ENCODE data around the gene RILP. TPM values are rescaled to one million over a fixed set of nuclear protein-coding genes. Genes with fewer than 3 reads are reported as not detected.
A peak's percentile ranks its signal among the peaks of the same experiment; 100 is the strongest.

Gene RILP
- total and polyA plus RNA-seq, 10 of the 15 experiments (the other 5 are each of a cell fraction or from before 2014, with no cell fraction given): 0.60 to 6.1 (median 3.3) TPM; not detected in 1

GRCh38 chr17:1627182-1627981 lies 22.3 kb downstream of the RILP start:
- ATAC-seq (peak; percentile 12), DNase-seq (ENCODE audit: low read depth, low spot score) (no peak), FAIRE-seq (peak; percentile 78)
- ChIA-PET CTCF (interaction anchor here (0.6 to 9.9 kb wide), 11 partner anchors 11 to 261 kb away, joined by 3 to 380 read pairs (median 9); partner anchors contain the start of genes INPP5K and RILP), SMC1A (ENCODE audit: uncharacterized antibody, unreplicated experiment) (interaction anchor here (0.7 to 5.4 kb wide), 9 partner anchors 20 to 174 kb away, joined by 3 to 107 read pairs (median 10); partner anchors contain the start of gene INPP5K), RAD21 (ENCODE audit: unreplicated experiment) (interaction anchor here (0.6 to 10.0 kb wide), 10 partner anchors 9 to 366 kb away, joined by 3 to 317 read pairs (median 4); partner anchors contain the start of genes INPP5K and PITPNA), POLR2A (interaction anchor here (0.6 to 6.0 kb wide), 10 partner anchors 17 to 53 kb away, joined by 3 to 56 read pairs (median 4); no protein-coding TSS in a partner anchor)
- in situ Hi-C loops (cut with MboI): loop anchor here (10.0 kb wide), 1 partner anchor 53 kb away; no protein-coding TSS in a partner anchor
- Histone ChIP-seq H3K27me3 (replicated peaks in 1 of 2; ENCODE audit: control insufficient read depth in 2 of 2, insufficient read depth in 2 of 2, low read length in 1 of 2) (no peaks in the 10 kb centered on the region), H3K4me3 (peak overlapping the region; percentile 88), H3K79me2 (ENCODE audit: control insufficient read depth, insufficient read depth, low read length) (peaks cover 6% of the 10 kb centered on the region), H3K4me2 (ENCODE audit: control insufficient read depth, insufficient read depth) (peak overlapping the region; percentile 100), H3K4me1 (ENCODE audit: control insufficient read depth, insufficient read depth, low read length) (peaks cover 42% of the 10 kb centered on the region), H3K9me3 (replicated peaks; ENCODE audit: control insufficient read depth, insufficient read depth, low read length) (no peaks in the 10 kb centered on the region), H2AFZ (ENCODE audit: control insufficient read depth, low read depth, low read length) (peak overlapping the region; percentile 83), H3K36me3 (ENCODE audit: control insufficient read depth in 2 of 2, insufficient read depth in 2 of 2, low read length in 1 of 2) (no peaks in the 10 kb centered on the region), H3K9ac (ENCODE audit: control insufficient read depth, insufficient read depth, low read length) (peak overlapping the region; percentile 66; the same call in 1 of the 2 replicates), H3K27ac (ENCODE audit: control insufficient read depth, insufficient read depth) (peak overlapping the region; percentile 87), H4K20me1 (ENCODE audit: control insufficient read depth, insufficient read depth) (no peaks in the 10 kb centered on the region)
- BruUV-seq (replicated peaks): no TSS peak
- intact Hi-C loops (cut with micrococcal nuclease; ENCODE audit: unreplicated experiment): loop anchor here (1.0 to 5.0 kb wide), 3 partner anchors 21 to 50 kb away; no protein-coding TSS in a partner anchor
- 2% methylated on average over 36 of the region's 39 CpGs for WGBS (ENCODE audit: insufficient coverage, insufficient replicate concordance, low lambda C conversion rate, missing lambda C conversion rate)
- TF ChIP-seq SPI1 (IDR thresholded peaks at IDR 0.05; ENCODE audit: borderline replicate concordance, insufficient read depth, low read depth, low read length): peak; percentile 97
- TF ChIP-seq SREBF1 (IDR thresholded peaks at IDR 0.05; ENCODE audit: low read length): no peak
- TF ChIP-seq GABPA (IDR thresholded peaks at IDR 0.05; ENCODE audit: low read depth): no peak
- 0 out of 2 replicates have a peak, but pooled peaks have one; percentile 7 for TF ChIP-seq GATAD2B (conservative IDR thresholded peaks at IDR 0.05; ENCODE audit: low read depth)
- no peak for TF ChIP-seq JUNB (IDR thresholded peaks at IDR 0.05)
- no peak for TF ChIP-seq FOXK2 (IDR thresholded peaks at IDR 0.05)
- TF ChIP-seq ZNF622 (IDR thresholded peaks at IDR 0.05): no peak
- no peak for TF ChIP-seq RAD51 (IDR thresholded peaks at IDR 0.05)
- no peak for TF ChIP-seq ZBTB33 (IDR thresholded peaks at IDR 0.05)
- no peak for TF ChIP-seq EP300 (IDR thresholded peaks at IDR 0.05; ENCODE audit: borderline replicate concordance in 1 of 2, control insufficient read depth in 1 of 2, low read depth in 2 of 2, low read length in 2 of 2)
- 0 out of 2 replicates have a peak, but pooled peaks have one; percentile 9 for TF ChIP-seq CHD2 (IDR thresholded peaks at IDR 0.05; ENCODE audit: borderline replicate concordance, low read depth, low read length)
- no peak for TF ChIP-seq MEF2A (IDR thresholded peaks at IDR 0.05; ENCODE audit: insufficient read depth, low read depth, low read length)
- TF ChIP-seq ESRRA (IDR thresholded peaks at IDR 0.05; ENCODE audit: low read length): no peak
- TF ChIP-seq NKRF (conservative IDR thresholded peaks at IDR 0.05): no peak
- 0 out of 2 replicates have a peak, but pooled peaks have one; percentile 39 for TF ChIP-seq MLLT1 (IDR thresholded peaks at IDR 0.05)
- TF ChIP-seq TARDBP (IDR thresholded peaks at IDR 0.05; ENCODE audit: borderline replicate concordance): no peak
- no peak for TF ChIP-seq ATF3 (IDR thresholded peaks at IDR 0.05; ENCODE audit: borderline replicate concordance, extremely low read depth, low read depth, low read length)

Data from GM12878 (cell line).